Measurements from ENCODE around the gene BCR.

The BCR gene

GRCh38 chr22:23193882-23194281, 13.6 kb downstream of the BCR start:
- DNase-seq = peak in 6 of 56 donors; percentile 18 to 43 (median 28)

DNA sequence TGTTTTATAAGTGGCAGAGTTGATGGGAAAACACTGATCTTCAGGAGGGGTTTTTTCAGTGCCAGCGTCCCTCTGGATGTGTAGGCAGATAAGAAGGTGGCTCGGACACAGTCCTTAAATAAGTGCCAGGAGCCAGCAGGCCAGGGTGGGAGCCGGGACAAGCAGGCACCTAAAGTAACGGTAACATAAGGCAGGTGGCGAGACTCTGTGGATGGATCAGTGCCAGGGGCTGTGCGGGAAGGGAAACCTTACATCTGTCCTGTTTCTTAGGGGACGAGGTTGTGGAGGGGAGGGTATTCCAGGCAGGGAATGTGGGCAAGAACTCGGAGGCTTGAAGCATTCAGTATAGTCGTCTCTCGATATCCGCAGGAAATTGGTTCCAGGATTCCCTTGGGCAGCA, 15.9 kb downstream of the BCR start:
- DNase-seq = no peak

GRCh38 chr22:23197836-23198235, 17.5 kb downstream of the BCR start:
- DNase-seq = no peak

DNA sequence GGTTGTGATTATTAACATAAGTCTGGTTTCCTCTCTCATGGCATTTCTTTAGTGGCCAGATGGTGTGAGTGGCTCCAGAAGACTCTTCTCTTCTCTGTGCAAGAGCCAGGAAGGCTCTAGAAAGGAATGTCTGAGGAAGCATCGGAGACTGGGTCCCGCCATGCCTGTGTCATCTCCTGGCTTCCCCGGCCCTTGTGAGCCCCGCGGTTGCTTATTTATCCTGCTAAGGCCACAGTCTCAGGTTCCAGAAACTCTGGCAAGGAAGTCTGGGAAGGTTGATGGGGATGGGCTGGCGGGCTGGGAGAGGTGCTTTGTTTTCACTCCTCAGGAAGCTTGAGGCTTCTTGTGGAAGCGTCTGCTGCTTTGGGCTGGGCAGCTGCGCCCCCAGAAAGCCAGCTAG, 18.9 kb downstream of the BCR start:
- no peak for DNase-seq

DNA sequence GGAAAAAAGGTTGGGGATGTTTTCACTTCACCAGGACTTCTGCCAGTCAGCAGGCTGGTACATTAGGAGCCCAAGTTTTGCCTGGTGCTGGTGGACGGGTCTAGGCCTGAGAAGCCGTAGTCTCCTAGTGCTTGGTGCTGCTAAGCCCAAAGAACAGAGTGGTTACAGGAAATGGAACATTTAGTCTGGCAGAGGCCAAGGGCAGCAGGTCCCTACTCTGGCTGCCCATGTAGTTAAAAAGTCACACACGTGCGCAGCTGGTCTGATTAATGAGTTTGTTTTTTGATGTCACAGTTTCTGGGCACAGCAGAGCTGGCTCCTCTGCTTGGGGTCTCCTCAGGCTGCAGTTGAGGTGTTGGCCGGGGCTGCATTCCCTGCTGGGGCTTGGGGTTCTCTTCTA, 20.6 kb downstream of the BCR start:
- no peak for DNase-seq

DNA sequence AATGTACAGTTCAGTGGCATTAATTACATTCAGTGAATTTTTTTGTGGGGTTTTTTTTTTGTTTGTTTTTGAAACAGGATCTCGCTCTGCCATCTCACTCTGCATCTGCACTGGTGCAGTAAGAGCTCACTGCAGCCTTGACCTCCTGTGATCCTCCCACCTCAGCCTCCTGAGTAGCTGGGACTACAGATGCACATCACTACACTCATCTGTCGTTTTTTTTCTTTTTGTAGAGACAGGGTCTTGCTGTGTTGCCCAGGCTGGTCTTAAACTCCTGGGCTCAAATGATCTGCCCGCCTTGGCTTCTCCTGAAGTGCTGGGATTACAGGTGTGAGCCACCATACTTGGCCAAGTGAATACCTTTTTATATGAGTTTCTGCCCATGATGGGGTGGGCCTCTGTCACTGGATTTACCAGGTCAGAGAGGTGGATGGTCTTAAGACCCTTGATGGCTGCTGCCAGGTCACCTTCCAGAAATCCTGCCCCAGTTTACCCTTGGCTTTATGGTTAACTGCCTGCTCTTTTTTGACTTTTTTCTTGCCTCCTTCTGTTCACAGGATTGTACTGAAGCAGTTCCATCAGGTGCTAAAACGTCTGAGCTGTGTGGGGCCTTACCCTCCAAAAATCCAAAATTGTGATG, 22.6 kb downstream of the BCR start:
- DNase-seq = no peak

DNA sequence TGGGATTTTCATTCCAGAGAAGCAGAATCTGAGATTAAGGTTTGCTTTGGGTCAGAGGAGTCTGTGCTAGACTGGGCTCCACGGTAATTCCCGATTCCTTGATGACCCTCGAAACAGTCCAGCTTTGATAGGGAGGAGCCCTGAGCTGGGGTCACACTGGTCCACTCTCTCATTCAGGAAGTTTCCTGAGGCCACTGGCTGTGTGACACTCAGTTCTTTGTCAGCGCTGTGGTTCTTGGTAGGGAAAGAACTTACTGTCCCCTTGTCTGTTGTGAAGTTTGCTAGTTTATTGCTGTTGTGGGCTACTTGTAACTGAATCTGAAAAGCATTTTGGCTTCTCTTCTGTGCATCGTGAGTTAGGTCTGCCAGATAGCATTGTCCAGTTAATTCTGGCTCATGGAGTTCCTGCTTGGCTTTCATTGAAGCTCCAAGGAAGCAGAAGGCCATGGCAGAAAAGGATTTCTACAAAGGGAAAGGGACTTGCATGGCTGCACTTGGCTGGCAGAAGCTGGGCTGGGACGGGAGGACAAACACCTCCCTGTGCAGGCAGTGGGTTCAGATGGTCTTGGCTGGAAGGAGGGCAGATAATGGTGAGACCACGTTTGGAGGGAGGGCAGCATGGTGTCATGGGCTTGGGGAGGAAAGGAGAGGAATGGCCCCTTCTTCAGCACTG, 23.3 kb downstream of the BCR start:
- DNase-seq = peak in 12 of 56 donors; percentile 26 to 64 (median 50)

GRCh38 chr22:23204125-23204488, 23.8 kb downstream of the BCR start:
- peak in 1 of 56 donors; percentile 63 for DNase-seq

DNA sequence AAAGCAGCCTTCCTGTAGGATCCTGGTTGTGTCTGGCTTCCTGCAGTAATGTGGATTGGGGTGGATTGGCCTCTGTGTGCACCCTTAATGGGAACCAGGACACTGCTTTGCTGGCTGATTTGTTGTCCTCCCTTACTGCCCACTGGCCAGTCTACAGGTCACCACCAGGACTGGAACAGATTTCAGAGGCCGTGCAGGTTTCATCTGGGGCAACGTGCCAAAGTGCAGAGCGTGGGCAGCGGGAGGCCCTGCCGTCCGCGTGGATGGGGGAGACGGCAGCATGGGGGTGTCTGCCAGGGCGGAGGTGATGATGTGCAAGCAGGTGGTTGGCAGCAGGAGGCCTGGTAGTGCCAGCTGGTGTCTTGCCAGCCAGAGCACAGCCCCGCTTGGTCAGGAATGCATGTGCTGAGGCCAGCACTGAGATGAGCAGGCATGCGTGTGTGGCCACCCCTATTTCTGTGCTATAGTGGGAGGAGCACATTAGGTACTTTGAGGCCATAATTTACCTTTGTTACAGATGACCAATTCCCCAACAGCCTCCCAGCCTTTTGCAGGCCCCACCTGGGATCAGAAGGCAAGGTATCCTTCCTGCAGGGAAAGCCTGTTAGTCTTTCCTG, 24.3 kb downstream of the BCR start:
- peak in 13 of 56 donors; percentile 10 to 68 (median 38) for DNase-seq

DNA sequence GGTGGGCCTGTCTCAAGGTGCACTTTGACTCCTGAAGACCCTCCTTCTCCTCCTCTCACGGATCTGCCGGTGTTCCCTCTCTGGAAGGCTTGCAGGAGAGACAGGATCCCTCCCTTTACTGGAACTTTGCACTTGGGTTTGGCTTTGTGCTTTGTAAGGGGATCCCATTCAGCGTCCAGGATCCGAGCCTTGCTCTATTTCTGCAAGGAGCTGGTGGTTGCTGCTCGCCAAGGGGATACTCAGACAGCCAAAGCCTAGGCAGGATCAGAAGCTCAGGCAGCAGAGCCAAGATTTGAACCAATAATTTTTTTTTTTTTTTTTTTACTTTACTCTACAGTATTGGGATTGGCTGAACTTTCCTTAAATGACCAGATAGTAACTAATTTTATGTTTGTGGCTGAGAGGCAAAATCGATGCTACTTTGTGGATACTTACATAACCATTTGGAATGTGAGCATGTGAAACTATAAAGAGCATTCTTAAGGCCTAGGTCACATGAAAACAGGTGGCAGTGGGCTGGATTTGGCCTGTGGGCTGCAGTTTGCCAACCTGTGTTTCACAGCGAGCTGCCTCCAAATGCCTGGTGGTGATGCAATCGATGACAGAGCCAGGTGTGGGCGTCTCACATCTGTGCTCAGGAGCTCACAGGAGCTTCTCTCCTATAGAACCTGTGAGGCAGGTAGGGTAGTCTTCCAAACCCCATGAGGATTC, 25.2 kb downstream of the BCR start:
- DNase-seq = peak in 4 of 56 donors; percentile 20 to 41 (median 28)

DNA sequence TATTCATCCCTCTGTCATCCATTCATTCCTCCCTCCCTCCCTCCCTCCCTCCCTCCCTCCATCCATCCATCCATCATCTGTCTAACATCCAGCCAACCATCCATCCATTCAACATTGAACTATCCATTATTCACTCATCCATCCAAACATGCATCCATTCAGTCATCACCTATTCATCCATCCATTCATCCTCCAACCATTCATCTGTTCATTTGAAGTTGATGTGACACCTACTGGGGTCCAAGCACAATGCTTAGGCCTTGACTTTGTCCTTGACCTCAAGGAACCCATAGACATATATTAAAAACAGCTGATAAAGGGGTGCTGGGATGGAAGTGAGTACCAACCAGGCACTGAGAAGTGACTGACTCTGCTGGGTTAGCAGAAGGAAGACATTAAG, 26.6 kb downstream of the BCR start:
- no peak for DNase-seq

DNA sequence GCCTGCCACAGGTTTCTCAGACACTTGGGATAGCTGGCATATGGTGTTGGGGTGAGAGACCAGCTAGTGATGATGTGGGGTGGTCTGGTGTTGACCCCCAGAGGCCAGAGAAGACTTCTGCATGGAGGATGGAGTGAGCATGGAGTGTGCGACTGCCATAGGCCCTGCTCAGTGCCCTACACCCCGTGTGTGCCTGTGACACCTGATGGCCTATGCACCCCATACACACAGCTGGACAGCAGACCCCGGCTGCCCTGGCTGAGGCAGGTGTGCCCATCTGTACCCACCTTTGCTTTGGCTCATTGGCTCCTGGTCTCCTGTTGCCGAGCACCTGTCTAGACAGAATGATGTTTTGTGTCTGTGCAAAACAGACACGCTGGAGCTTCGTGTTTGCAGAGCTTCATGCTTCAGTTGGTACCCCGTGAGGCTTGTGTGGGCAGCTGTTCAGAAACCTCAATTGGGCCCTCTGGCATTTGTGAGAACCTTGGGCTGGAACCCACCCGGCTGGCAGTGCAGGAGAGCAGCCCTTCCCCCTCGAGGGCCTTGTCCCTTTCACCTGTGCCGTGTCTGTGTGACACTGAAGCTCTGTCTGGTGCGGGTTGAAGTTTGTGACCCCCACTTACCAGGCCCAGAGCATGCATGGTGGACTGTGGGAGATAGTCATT, 27.6 kb downstream of the BCR start:
- no peak for DNase-seq

GRCh38 chr22:23210428-23211170, 30.3 kb downstream of the BCR start:
- DNase-seq = no peak

GRCh38 chr22:23211622-23212021, 31.3 kb downstream of the BCR start:
- DNase-seq = no peak

DNA sequence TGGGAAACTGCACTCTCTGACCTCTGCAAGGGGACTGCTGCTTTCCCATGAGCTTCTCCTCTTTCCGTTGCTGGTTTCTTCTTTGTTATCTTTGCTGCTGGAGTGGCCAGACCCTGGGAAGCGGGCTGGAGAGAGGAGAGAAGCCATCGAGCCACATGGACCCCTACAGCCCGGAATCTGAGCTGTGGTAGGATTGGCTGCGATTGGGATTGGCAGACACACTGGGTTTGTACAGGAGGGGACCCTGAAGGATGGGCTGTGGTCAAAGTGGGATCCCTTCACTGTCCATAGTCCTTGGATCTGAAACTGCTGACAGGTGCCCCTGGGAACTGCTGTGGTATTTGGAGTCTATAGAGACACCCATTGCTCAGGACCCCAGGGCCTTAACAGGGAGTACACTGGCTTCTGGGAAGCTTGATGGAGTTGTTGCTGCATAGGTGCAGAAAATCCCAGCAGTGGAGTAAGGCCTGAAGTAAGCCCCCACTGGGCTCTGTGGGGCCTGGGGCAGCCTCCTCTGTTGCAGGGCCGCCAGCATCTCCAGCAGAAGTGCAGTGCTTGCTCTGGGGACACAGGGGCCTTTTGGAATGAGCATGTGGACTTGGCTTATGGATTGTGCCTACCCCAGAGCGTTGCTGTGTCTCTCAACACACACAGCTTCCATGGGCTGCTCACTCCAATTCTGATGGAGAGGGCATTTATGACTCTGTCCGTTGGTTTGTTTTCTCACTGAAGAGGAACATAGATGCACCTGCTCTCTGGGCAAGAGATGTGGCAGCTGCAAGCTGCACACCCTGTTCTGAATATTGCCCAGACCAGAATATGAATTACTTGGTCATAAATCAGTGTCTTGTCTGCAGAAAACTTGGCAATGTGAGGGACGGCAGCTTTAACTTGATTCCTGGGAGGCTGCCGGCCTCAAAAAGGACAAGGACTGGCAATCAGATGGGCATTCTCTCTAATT, 32.0 kb downstream of the BCR start:
- DNase-seq = peak in 5 of 56 donors; percentile 32 to 59 (median 37)

DNA sequence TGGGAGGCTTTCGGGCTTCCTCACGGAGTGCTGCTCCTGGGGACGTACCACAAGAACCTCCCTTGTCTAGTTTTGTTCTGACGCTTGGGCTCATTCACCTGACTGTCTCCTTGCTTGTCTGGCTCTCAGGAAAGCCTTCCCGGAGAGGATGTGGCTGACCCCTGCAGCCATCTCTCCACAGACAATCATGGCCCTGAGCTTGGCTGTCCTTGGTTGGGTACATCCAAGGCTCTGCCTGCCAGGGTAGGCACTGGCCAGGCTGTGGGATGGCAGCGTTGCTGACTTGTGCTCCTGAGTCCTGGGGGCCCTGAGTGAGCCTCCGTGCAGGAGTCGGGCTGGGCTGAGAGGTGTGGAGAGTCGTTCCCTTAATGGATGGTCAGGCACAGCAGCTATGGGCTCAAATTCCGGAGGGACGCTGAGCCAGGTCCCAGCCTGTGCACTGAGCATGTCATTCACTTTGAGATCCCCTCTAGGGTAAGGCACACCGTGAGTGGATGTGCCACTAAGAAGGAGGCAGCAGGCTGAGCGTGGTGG, 32.8 kb downstream of the BCR start:
- DNase-seq = no peak

- DNase-seq = no peak
These were observed 33.4 kb downstream of the BCR start for GRCh38 chr22:23213581-23214334.

GRCh38 chr22:23214398-23214797, 34.1 kb downstream of the BCR start:
- no peak for DNase-seq

All from amygdala (tissue), 56 donors.